IPS-20b (cell line): Measurements from ENCODE around the gene ALDH3B1.

Experiments used
- H3K27ac ChIP-seq: one replicate; pipeline ENCODE4 v1.5.1; 2013; ENCODE audit warnings: low read length
- H3K27me3 ChIP-seq: 2 replicates; pipeline ENCODE4 v1.6.1; 2013; ENCODE audit warnings: mild to moderate bottlenecking, low read length, inconsistent platforms; ENCODE audit not compliant: insufficient read depth
- H3K36me3 ChIP-seq: 2 replicates; pipeline ENCODE4 v1.6.1; 2013; ENCODE audit warnings: low read depth, mild to moderate bottlenecking, inconsistent platforms, low read length, moderate library complexity; ENCODE audit not compliant: insufficient read depth
- H3K4me1 ChIP-seq: 2 replicates; pipeline ENCODE4 v1.6.1; 2013; ENCODE audit warnings: mild to moderate bottlenecking, control low read depth, inconsistent platforms, low read length, moderate library complexity; ENCODE audit not compliant: insufficient read depth
- H3K4me3 ChIP-seq: 2 replicates; pipeline ENCODE4 v1.5.1; 2013; ENCODE audit warnings: mild to moderate bottlenecking, low read length, inconsistent platforms
- H3K9ac ChIP-seq: 2 replicates; pipeline ENCODE4 v1.6.1; 2013; ENCODE audit warnings: low read depth, mild to moderate bottlenecking, inconsistent platforms, low read length, moderate library complexity
- H3K9me3 ChIP-seq: 2 replicates; pipeline ENCODE4 v1.6.1; 2013; ENCODE audit warnings: mild to moderate bottlenecking, low read depth, low read length, inconsistent platforms; ENCODE audit not compliant: insufficient read depth

ALDH3B1 gene

GRCh38 chr11:68009391-68010089 is 587 bp upstream of the ALDH3B1 start:
- no peaks in the 10 kb centered on the region for H3K9me3 ChIP-seq
- no peak overlapping the region for H3K27ac ChIP-seq
- peaks cover 4% of the 10 kb centered on the region; the same call in 1 of the 2 replicates for H3K27me3 ChIP-seq
- H3K9ac ChIP-seq, result no peak overlapping the region
- peaks cover 5% of the 10 kb centered on the region; the same call in 1 of the 2 replicates for H3K4me1 ChIP-seq
- no peaks in the 10 kb centered on the region for H3K36me3 ChIP-seq
- H3K4me3 ChIP-seq, result no peak overlapping the region

GRCh38 chr11:68011051-68011943 is 1.2 kb downstream of the ALDH3B1 start:
- no peak overlapping the region for H3K9ac ChIP-seq
- no peaks in the 10 kb centered on the region for H3K27me3 ChIP-seq
- H3K4me3 ChIP-seq, result no peak overlapping the region
- peaks cover 5% of the 10 kb centered on the region; the same call in 1 of the 2 replicates for H3K4me1 ChIP-seq
- no peak overlapping the region for H3K27ac ChIP-seq
- no peaks in the 10 kb centered on the region for H3K9me3 ChIP-seq
- no peaks in the 10 kb centered on the region for H3K36me3 ChIP-seq

- H3K4me3 ChIP-seq, result no peak overlapping the region
- H3K9ac ChIP-seq, result no peak overlapping the region
- no peaks in the 10 kb centered on the region for H3K9me3 ChIP-seq
- H3K27me3 ChIP-seq, result no peaks in the 10 kb centered on the region
- peaks cover 5% of the 10 kb centered on the region; the same call in 1 of the 2 replicates for H3K4me1 ChIP-seq
- H3K36me3 ChIP-seq, result no peaks in the 10 kb centered on the region
- H3K27ac ChIP-seq, result no peak overlapping the region
These were observed 2.1 kb downstream of the ALDH3B1 start for GRCh38 chr11:68012044-68012842.

GRCh38 chr11:68012843-68013610 is 2.9 kb downstream of the ALDH3B1 start:
- Histone ChIP-seq H3K4me1 (peaks cover 5% of the 10 kb centered on the region; the same call in 1 of the 2 replicates), H3K27ac (no peak overlapping the region), H3K9ac (no peak overlapping the region)

GRCh38 chr11:68013611-68014156 is 3.6 kb downstream of the ALDH3B1 start:
- Histone ChIP-seq H3K9ac (no peak overlapping the region), H3K9me3 (no peaks in the 10 kb centered on the region), H3K27me3 (no peaks in the 10 kb centered on the region), H3K27ac (no peak overlapping the region), H3K4me1 (peaks cover 5% of the 10 kb centered on the region; the same call in 1 of the 2 replicates), H3K4me3 (no peak overlapping the region), H3K36me3 (no peaks in the 10 kb centered on the region)

More at GRCh38 chr11:68012843-68013610, 2.9 kb downstream of the ALDH3B1 start:
- Histone ChIP-seq H3K27me3 (no peaks in the 10 kb centered on the region), H3K4me3 (no peak overlapping the region), H3K9me3 (no peaks in the 10 kb centered on the region), H3K36me3 (no peaks in the 10 kb centered on the region)

GRCh38 chr11:68014157-68014946 is 4.2 kb downstream of the ALDH3B1 start:
- H3K27me3 ChIP-seq, result no peaks in the 10 kb centered on the region
- H3K27ac ChIP-seq, result no peak overlapping the region
- no peak overlapping the region for H3K9ac ChIP-seq
- peaks cover 5% of the 10 kb centered on the region; the same call in 1 of the 2 replicates for H3K4me1 ChIP-seq
- no peaks in the 10 kb centered on the region for H3K36me3 ChIP-seq
- H3K9me3 ChIP-seq, result no peaks in the 10 kb centered on the region
- H3K4me3 ChIP-seq, result no peak overlapping the region

- Histone ChIP-seq H3K27ac (no peak overlapping the region), H3K36me3 (no peaks in the 10 kb centered on the region), H3K27me3 (no peaks in the 10 kb centered on the region), H3K4me3 (no peak overlapping the region), H3K9me3 (no peaks in the 10 kb centered on the region), H3K9ac (no peak overlapping the region), H3K4me1 (peaks cover 5% of the 10 kb centered on the region; the same call in 1 of the 2 replicates)
These were observed 4.9 kb downstream of the ALDH3B1 start for GRCh38 chr11:68014947-68015447.

- Histone ChIP-seq H3K4me1 (peaks cover 2% of the 10 kb centered on the region; the same call in 1 of the 2 replicates), H3K27me3 (no peaks in the 10 kb centered on the region), H3K9me3 (no peaks in the 10 kb centered on the region), H3K27ac (no peak overlapping the region), H3K4me3 (no peak overlapping the region), H3K36me3 (no peaks in the 10 kb centered on the region), H3K9ac (no peak overlapping the region)
These were observed 5.3 kb downstream of the ALDH3B1 start for GRCh38 chr11:68015467-68015866.

- H3K36me3 ChIP-seq, result no peaks in the 10 kb centered on the region
- no peaks in the 10 kb centered on the region for H3K4me1 ChIP-seq
- no peak overlapping the region for H3K27ac ChIP-seq
These were observed 6.2 kb downstream of the ALDH3B1 start for GRCh38 chr11:68016161-68016903.

More at GRCh38 chr11:68016161-68016903, 6.2 kb downstream of the ALDH3B1 start:
- Histone ChIP-seq H3K27me3 (no peaks in the 10 kb centered on the region), H3K9ac (no peak overlapping the region), H3K9me3 (no peaks in the 10 kb centered on the region), H3K4me3 (no peak overlapping the region)
